ENCODE measurements around the gene DUS2. TPM values are rescaled to one million over a fixed set of nuclear protein-coding genes. Genes with fewer than 3 reads are reported as not detected.
"Not testable (repeated sequence)": the region's sequence is repeated elsewhere in the genome, so short reads cannot be mapped to it uniquely, and the experiment has no call there.

DUS2 gene
- total RNA-seq, 1 donor from 2014 or later = 27.8 TPM

DNA sequence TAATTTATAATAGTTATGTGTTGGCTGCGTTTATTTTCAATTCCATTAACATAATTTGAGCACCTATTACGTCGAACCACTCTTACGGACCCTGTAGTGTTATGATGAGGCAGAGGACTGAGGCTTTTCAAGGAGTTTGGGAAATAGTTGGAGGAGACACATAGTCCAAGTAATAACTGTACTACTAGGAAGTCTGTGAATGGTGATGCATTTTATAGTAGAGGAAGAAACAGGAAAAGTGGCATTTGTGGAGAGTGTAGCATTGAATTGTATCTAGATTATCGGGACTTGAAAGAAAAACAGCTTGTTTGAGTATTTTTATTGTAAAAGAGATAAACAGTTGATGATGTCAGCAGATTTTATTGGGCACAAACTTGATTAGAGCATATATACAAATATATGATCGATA lies 63.8 kb downstream of the DUS2 start:
- intact Hi-C loops (cut with micrococcal nuclease) = loop anchor here (2.0 to 10.0 kb wide), 4 partner anchors 30 to 922 kb away; partner anchors contain the start of genes GFOD2 and HSF4

DNA sequence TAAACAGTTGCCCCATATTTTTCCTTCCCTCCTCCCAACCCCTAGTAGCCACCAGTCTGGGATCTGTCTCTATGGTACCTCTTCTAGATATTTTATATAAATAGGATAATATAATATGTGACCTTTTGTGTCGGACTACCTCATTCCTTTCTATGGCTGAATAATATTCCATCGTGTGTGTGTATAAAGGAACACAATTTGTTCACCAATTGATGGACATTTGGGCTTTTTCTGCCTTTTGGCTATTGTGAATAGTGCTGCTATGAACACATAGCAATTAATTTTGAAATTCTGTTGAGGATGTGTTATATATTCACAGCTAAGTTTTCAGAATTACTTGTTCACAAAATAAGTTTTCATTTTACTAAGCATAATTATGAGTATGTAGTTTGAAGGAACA lies 64.6 kb downstream of the DUS2 start:
- intact Hi-C loops (cut with micrococcal nuclease) = loop anchor here (2.0 to 10.0 kb wide), 4 partner anchors 29 to 923 kb away; partner anchors contain the start of genes GFOD2 and HSF4

DNA sequence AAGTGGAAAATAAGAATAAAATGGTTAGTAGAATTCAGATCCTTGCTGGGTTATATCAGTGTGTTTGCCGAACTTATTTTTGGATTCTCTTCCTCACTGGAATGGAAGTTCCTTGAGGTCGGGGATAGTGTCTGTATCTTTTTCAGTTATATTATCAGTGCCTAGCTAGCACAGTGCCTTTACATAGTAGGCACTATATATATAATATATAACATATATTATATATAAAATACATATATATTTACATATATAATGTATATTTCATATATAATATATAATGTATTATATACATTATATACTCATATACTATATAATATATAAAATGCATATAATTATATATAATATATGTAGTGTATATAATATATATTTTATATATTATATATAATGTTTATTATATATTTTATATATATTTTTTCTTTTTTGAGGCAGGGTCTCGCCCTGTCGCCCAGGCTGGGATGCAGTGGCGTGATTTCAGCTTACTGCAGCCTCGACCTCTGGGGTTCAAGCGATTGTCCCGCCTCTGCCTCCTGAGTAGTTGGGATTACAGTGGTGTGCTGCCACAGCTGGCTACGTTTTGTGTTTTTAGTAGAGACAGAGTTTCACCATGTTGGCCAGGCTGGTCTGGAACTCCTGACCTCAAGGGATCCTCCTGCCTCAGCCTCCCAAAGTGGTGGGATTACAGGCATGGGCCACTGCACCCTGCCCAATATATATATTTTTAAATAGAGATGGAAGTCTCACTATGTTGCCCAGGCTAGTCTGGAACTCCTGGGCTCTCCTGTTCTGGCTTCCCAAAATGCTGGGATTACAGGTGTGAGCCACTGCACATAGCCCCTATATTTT lies 65.3 kb downstream of the DUS2 start:
- intact Hi-C loops (cut with micrococcal nuclease) = loop anchor here (5.0 to 10.0 kb wide), 3 partner anchors 239 to 924 kb away; partner anchors contain the start of genes GFOD2 and HSF4

DNA sequence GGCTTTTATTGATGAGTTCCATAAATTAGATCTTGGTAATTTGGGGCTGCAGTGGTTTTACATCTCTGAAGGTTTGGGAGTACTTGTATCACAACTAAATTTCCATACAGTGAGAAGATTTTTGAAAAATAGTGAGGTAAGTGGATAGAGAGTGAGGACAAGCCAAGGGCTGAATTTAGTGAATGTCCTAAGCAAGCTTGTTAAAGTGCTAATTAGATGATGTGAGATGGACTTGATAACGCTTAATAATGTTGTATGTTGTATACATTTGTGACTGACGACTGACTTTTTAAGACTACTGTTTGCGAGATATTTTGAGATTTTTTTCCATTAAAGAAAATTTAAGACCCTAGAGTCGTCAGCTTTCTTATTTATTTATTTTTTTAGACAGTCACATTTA lies 66.0 kb downstream of the DUS2 start:
- intact Hi-C loops (cut with micrococcal nuclease) = loop anchor here (5.0 to 10.0 kb wide), 3 partner anchors 238 to 924 kb away; partner anchors contain the start of genes GFOD2 and HSF4

DNA sequence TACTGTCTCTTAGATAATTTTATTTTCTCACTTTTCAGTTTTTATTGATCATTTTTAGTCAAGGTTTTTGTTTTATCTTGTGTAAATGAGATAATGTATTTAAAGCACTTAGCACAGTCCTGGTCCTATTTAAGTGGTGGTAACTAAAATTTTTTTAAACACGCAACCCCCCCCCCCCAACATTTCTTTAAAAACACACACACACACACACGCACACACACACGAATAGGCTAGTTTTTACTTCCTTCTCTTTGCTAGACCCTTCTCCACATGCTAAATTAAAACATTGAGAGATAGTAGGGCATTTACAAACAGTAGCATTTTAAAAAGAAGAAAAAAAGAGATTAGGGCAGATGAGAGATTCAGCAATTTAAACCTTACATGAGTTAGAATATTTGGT lies 67.0 kb downstream of the DUS2 start:
- intact Hi-C loops (cut with micrococcal nuclease) = loop anchor here (5.0 kb wide), 1 partner anchor 42 kb away; no protein-coding TSS in a partner anchor

DNA sequence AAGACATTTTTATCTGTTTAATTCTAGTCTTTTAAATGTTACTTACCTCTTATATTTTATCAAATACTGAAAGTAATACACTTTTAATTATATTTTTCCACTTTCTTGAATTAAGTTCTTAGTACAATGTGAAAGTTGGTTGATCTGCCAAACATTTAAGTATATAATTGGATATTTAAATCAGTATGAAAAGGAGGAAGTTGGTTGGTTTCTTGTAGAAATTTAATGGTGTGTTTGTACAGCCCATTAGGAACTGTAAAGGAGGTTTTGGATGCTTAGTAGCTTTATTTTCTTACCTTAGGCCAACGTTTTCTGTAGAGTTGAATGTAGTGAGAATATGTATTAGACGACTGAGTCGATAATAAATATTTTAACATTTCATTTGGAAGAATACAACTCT lies 67.4 kb downstream of the DUS2 start:
- intact Hi-C loops (cut with micrococcal nuclease) = loop anchor here (5.0 kb wide), 1 partner anchor 42 kb away; no protein-coding TSS in a partner anchor

DNA sequence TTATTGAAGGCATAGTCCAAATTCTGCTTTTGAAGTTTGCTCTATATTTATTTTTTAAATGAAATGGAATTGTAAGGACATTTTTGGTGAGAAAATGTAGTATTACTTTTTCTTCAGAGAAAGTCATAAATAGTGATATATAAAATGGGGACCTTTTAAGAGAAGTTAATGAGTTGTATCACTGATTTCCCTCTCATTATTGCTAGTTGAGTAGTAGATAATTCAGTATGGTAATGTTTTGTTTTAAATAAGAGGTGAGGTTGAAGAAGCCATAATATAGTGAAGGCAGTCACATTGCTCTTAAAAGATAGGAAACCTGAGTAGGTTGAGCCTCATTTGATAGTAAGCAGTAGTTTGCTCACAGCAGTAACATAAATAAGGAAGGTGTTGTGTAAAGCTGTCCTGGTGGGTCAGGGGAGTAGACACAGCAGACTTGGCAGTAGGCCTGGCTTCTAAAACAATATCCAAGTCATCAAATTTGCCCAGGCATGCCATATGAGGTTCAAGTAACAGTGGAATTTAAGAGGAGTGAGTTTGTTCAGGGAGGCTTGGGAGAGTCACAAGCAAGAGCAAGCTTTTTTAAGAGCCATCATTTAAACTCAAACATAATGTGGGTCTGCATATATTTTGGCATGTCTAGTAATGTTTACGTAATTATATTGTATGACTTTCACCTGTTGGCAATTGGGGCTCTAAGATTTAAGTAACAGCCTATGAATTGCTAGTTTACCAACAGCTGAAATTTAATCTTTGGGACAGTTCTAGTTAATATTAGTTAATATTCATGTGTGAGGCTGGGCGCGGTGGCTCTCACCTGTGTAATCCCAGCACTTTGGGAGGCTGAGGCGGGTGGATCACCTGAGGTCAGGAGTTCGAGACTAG lies 68.5 kb downstream of the DUS2 start:
- intact Hi-C loops (cut with micrococcal nuclease) = loop anchor here (5.0 kb wide), 1 partner anchor 41 kb away; no protein-coding TSS in a partner anchor

DNA sequence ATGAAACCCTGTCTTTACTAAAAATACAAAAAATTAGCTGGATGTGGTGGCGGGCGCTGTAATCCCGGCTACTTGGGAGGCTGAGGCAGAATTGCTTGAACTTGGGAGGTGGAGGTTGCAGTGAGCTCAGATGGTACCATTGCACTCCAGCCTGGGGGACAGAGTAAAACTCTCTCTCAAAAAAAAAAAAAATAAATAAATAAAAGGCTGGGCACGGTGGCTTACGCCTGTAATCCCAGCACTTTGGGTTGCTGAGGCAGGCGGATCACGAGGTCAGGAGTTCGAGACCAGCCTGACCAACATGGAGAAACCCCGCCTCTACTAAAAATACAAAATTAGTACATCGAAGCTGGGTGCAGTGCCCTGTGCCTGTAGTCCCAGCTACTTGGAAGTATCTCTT lies 69.2 kb downstream of the DUS2 start:
- intact Hi-C loops (cut with micrococcal nuclease) = loop anchor here (5.0 kb wide), 1 partner anchor 40 kb away; no protein-coding TSS in a partner anchor

DNA sequence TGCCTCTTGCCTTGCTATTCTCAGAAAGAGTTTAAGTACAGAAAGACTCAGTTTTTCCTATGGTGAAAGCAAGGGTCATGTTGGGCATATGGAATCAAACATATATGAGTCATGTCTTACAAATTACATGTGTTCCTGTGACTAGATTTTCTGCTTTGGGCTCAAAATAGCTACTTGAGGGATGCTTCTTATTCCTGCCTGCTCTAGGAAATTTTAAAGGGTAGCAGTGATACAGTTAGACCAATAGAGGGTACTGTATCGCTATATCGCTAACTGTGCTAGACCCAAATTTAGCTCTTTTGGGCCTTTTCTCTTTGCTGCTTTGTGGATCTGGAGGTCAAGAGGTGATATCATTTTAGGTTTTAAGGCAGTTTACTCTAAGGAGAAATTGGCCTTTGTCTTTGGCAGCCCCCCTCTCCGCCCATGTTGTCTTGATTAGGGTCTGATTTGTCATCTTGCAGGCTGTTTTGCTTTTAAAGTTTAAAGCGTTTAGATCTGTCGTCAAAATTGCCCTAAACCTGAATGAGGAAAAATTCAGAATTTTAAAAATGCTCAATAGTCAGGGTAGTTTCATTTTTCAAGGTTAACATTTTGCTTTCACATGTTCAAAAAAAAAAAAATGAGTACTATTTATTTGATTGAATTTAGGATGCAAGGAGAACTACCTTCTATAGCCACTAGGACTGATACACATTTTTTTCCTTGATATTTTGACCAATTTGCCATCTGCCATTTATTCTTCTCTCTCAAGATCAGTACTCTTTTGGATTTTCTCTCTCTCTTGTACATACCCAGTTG lies 70.9 kb downstream of the DUS2 start:
- intact Hi-C loops (cut with micrococcal nuclease) = loop anchor here (1.0 to 5.0 kb wide), 4 partner anchors 9 to 135 kb away; partner anchors contain the start of gene NFATC3

DNA sequence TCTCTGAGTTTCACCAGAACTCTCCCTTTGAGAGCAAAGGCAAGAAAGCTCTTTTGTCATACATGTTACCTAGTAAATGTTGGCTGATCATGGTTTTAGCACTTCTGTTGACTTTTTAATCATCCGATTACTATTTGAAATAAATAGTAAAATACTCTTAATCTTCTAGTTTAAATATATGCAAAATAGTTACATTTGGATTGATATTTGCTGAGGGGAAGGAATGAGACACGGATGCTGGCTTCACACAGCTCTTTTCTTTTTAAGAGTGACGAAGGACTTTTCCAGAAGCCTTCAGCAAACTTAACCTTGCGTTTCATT lies 71.5 kb downstream of the DUS2 start:
- intact Hi-C loops (cut with micrococcal nuclease) = loop anchor here (1.0 to 5.0 kb wide), 4 partner anchors 9 to 135 kb away; partner anchors contain the start of gene NFATC3

DNA sequence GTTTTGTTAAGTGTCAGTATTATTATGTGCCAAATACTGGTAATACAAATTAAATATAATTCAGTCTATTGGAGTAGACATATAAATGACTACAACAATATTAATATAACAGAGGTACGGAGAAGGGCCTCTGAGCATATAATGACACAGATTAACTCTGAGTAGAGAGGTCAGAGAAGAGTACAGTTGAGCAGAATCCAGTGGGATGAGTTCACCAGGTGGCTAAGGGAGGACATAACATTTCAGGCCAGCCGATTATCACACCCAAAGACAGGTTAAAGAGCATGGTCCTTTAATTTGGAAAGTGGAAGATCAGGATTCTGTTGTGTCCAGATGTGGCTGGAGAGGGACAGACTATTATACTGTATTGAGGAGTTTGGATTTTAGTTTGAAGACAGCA lies 73.4 kb downstream of the DUS2 start:
- intact Hi-C loops (cut with micrococcal nuclease) = no loop called here

DNA sequence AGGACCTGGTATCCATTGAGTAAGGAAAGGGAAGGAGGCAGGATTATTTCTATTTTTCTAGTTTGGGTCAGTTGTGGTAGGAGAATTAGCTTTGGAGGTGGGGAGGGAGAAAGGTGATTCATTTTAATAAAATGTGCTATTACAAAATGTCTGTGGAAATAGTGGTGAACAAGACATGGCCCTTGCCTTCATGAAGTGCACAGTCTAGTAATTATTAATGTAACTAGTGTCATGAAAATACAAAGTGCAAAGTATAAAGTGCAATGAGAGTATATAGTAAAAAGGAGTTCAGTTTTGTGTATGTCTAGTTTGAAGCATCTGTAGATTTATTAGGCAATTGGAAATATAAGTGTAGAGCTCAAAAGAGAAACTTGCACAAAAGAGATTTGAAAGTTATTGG lies 74.0 kb downstream of the DUS2 start:
- intact Hi-C loops (cut with micrococcal nuclease) = no loop called here

DNA sequence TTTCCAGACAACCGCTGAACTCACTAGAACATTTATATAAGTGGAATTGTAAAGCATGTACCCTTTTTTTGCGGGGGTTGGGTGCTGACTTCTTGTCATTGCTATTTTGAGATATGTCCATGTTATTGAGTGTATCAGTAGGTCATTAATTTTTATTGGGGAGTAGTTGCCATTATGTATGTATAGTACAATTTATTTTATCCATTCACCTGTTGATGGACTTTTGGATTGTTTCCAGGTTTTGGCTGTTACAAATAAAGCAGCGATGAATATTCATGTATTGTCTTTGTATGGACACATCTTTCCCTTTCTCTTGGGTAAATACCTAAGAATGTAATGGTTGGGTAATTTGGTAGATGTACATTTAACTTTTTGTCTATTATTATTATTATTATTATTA lies 74.8 kb downstream of the DUS2 start:
- intact Hi-C loops (cut with micrococcal nuclease) = no loop called here

DNA sequence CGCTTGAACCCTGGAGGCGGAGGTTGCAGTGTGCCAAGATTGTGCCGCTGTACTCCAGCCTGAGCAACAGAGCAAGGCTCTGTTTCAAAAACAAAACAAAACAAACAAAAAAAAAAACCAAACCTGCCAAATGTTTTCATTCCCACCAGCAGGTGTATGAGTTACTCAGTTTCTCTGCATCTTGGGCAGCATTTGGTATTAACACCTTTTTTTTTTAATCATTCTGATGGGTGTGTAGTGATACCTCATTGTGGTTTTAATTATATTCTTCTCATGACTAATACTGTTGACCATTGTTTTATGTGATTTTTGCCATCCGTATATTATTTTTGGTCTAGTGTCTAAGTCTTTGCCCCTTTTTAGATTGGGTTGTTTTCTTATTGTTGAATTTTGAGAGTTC lies 77.4 kb downstream of the DUS2 start:
- intact Hi-C loops (cut with micrococcal nuclease) = no loop called here

DNA sequence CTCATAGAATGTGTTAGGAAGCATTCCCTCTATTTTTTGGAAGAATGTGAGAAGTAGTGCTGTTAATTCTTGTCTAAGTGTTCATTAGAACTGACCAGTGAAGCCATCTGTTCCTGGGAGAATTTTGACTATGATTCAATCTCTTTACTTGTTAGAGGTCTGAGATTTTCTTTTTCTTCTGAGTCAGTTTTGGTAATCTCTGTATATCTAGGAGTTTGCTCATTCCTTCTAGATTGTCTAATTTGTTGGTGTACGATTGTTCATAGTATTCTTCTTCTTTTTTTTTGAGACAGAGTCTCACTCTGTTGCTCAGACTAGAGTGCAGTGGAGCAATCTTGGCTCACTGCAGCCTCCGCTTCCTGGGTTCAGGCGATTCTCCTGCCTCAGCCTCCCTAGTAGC lies 82.5 kb downstream of the DUS2 start:
- intact Hi-C loops (cut with micrococcal nuclease) = no loop called here

DNA sequence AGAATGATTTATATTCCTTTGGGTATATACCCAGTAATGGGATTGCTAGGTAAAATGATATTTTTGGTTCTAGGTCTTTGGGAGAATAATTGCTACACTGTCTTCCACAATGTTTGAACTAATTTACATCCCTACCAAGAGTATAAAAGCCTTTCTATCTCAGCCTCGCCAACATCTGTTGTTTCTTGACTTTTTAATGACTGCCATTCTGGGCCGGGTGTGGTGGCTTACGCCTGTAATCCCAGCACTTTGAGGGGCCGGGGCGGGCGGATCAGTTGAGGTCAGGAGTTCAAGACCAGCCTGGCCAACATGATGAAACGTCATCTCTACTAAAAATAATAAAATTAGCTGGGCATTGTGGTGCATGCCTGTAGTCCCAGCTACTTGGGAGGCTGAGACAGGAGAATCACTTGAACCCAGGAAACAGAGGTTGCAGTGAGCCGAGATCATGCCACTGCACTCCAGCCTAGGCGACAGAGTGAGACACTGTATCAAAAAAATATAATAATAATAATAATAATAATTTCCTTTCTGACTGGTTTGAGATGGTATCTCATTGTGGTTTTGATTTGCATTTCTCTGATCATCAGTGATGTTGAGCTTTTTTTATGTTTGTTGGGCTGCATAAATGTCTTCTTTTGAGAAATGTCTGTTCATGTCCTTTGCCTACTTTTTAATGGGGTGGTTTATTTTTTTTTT lies 84.3 kb downstream of the DUS2 start:
- intact Hi-C loops (cut with micrococcal nuclease) = not testable (repeated sequence)

DNA sequence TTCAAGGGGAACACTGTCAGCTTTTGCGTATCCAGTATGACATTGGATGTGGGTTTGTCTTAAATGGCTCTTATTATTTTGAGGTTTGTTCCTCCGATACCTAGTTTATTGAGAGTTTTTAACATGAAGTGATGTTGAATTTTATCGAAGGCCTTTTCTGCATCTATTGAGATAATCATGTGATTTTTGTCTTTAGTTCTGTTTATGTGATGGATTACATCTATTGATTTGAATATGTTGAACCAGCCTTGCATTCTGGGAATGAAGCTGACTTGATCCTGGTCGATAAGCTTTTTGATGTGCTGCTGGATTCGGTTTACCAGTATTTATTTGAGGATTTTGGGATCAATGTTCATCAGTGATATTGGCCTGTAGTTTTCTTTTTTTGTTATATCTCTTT lies 86.1 kb downstream of the DUS2 start:
- intact Hi-C loops (cut with micrococcal nuclease) = not testable (repeated sequence)

DNA sequence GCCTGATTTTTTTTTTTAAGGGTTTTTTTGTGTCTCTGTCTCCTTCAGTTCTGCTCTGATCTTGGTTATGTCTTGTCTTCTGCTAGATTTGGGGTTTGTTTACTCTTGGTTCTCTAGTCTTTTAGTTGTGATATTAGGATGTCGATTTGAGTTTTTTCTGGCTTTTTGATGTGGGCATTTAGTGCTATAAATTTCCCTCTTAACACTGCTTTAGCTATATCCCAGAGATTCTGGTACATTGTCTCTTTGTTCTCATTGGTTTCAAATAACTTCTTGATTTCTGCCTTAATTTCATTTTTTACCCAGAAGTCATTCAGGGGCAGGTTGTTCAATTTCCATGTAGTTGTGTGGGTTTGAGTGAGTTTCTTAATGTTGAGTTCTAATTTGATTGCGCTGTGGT lies 87.5 kb downstream of the DUS2 start:
- intact Hi-C loops (cut with micrococcal nuclease) = not testable (repeated sequence)

DNA sequence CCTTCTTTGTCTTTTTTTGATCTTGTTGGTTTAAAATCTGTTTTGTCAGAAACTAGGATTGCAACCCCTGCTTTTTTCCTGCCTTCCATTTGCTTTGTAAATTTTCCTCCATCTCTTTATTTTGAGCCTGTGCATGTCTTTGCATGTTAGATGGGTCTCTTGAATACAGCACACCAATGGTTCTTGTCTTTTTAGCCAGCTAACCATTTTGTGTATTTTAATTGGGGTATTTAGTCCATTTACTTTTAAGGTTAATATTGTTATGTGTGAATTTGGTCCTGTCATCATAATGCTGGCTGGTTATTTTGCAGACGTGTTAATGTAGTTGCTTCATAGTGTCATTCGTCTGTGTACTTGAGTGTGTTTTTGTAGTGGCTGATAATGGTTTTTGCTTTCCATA lies 88.3 kb downstream of the DUS2 start:
- intact Hi-C loops (cut with micrococcal nuclease) = no loop called here

DNA sequence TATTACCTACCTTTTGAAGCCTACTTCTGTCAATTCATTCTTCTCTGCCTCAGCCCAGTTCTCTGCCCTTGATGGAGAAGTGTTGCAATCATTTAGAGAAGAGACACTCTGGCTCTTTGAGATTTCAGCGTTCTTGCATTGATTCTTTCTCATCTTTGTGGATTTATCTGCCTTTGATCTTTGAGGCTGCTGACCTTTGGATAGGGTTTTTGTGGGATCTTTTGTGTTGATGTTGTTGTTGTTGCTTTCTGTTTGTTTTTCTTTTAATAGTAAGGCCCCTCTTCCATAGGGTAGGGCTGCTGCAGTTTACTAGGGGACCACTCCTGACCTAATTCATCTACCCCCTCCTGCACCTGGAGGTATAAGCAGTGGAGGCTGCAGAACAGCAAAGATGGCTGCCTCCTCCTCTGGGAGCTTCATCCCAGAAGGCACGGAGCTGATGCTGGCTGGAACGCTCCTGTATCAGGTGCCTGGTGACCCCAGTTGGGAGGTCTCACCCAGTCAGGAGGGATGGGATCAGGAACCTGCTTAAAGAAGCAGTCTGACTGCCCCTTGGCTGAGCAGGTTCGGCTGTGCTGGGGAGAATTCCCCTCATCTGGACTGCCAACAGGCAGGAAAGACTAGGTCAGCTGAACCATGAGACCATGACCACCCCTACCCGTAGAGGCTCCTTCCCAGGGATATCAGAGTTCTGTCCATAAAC lies 90.1 kb downstream of the DUS2 start:
- intact Hi-C loops (cut with micrococcal nuclease) = no loop called here
